HG03196 (cell line): ENCODE measurements around the gene ARPIN.

Experiments
- ATAC-seq: cut with Tn5 transposase; IDR thresholded peaks from one replicate; pipeline ENCODE4 v1.9.1; 2021; ENCODE audit not compliant: unreplicated experiment

ARPIN gene

GRCh38 chr15:89845305-89845893, 67.4 kb downstream of the ARPIN start:
- ATAC-seq, result no peak
